GOT3 (cell line): ENCODE results near the gene TENT4A.

Experiments used
- DNase-seq: peaks from one replicate; lab custom pipeline; 2025; ENCODE audit warnings: mixed read lengths; lab: John Stamatoyannopoulos, UW

The TENT4A gene

DNA sequence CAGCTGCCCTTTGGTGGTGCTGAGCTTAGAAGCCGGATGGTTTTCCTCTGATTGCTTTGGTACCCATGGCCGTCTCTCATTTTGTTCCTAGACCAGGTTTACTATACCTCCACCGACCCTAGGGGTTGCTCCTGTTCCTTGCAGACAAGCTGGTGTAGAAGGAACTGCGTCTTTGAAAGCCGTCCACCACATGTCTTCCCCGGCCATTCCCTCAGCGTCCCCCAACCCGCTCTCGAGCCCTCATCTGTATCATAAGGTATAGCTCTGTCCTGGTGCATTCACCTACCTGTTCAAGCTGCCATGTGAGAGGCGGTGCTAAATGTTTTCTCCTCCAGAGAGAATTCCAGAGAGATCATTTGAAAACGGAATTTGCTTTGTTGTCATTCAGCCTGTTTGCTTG, 39.5 kb downstream of the TENT4A start:
- DNase-seq: no peak

DNA sequence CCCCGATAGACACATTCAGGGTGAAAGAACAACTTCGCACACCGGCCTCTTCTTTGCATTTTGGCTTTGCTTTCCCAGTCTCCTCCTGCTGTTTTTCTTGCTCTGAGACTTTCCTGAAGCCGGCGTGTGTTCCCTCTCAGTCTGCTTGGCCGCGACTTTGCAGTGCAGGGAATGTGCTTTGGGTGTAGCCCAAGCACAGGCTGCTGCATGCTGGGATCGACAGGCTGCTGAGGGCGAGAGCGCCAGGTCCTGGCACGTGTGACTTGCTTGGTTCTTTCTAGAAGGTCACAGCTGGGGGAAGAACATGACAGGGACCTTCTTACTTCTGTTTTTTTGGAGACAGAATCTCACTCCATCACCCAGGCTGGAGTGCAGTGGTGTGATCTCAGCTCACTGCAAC, 40.6 kb downstream of the TENT4A start:
- DNase-seq: no peak

DNA sequence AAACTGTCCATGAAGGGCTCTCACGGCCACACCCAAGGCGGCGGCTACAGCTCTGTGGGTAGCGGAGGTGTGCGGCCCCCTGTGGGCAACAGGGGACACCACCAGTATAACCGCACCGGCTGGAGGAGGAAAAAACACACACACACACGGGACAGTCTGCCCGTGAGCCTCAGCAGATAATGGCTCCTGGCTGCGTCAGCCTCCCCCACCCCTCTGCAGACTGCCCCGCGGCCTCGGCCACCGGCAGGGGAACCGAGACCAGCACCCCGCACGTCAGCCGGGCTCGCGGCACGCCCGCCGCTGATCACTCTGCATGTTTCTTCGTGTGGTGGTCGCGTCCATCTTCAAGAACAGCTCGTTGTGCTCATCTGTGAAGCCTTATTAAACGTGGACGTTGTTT, 41.5 kb downstream of the TENT4A start:
- DNase-seq: no peak

DNA sequence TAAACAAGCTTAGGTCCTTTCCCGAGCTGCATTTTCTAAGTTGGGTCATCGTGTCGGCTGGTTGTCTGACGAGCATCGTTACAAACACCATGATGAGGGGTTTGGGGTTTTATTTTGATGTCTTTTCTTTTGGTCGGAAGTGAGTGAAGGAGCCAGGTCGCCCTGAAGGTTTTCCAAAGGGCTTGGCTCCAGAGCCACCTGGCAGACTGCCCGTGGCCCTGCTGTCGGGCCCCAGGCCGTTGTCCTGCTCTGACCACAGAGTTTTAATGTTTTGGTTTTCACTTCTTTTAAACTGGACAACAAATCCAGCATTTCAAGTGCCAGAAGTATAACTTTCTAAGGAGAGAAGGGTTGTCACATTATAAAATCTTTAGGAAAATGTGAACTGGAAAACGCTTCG, 42.3 kb downstream of the TENT4A start:
- DNase-seq: no peak

DNA sequence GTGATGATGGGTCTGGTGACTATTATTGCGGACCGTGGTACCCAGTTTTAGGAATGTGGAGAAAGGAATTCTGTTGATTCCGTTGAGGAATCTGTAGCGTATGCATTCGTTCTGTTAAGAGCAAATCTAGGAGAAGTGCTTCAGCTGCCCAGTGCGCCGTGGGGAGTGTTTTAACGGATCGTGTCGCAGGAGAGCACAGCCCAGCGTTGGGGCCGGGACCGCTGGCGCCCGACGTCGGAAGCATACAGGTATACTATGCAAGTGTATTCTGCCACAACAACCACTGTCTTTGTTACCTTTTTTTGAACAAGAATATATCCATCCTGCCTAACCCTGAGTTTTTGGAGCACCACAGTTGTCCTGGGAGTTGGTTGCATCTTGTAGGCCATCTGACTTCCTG, 42.7 kb downstream of the TENT4A start:
- no peak for DNase-seq

DNA sequence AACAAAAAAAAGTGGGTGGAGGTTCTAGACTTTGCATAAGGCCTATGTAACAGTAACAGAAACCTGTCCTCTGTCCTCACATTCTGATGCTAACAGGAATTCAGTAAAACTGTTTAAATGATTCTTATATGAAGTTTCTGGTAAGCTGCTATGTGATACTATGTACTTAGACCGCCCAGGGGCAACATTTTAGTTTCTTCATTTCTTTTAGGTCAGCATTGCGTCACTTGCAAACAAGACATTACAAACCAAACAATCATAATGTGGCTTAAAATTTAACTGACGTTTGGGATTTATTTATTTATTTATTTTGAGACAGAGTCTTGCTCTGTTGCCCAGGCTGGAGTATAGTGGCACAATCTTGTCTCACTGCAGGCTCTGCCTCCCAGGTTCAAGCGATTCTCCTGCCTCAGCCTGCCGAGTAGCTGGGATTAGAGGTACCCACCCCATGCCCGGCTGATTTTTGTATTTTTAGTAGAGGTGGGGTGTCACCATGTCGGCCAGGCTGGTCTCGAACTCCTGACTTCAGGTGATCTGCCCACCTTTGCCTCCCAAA, 44.3 kb downstream of the TENT4A start:
- DNase-seq: no peak

- no peak for DNase-seq
Measured at GRCh38 chr5:6758236-6758635, 45.0 kb downstream of the TENT4A start.

DNA sequence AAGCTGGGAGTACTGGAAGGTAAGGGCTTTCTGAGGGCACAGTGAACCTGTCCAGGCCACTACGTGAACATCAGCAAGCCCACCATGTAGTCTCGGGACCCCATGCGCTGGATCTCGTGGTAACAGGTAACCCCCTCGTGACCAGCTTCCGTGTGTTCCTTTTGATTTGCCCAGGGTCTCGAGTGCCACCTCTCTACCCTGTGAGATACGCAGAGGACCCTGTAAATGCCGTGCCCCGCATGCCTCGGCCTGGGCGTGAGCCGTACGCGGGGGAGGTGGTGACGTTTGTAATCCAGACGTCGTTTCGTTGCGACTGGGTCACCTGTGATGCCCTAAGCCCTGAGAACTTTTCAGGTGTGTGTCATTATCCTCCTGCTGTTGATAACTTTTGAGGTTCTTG, 45.5 kb downstream of the TENT4A start:
- DNase-seq: no peak

DNA sequence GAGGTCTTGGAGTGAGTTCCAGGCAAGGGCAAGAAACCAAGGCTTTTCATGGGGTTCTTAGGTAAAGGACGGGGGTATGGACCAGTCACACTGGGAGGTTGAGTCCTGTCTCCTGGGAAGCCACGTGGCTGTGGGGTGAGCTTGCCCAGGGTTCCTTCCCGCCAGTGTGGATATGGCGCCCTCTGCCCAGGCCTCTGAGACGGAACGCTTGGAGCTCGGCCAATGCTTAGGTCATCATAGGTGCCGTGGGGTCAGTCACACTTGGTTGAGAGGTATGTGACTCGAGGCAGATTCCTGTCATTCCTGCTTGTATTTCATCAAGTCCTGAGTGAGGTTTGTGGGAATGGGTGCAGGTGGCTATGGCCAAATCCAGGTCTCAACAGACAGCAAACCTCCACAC, 46.2 kb downstream of the TENT4A start:
- DNase-seq: no peak

GRCh38 chr5:6759983-6760382, 46.8 kb downstream of the TENT4A start:
- DNase-seq: no peak

GRCh38 chr5:6760686-6761085, 47.5 kb downstream of the TENT4A start:
- no peak for DNase-seq

- DNase-seq: no peak
Measured at GRCh38 chr5:6761333-6761732, 48.1 kb downstream of the TENT4A start.

DNA sequence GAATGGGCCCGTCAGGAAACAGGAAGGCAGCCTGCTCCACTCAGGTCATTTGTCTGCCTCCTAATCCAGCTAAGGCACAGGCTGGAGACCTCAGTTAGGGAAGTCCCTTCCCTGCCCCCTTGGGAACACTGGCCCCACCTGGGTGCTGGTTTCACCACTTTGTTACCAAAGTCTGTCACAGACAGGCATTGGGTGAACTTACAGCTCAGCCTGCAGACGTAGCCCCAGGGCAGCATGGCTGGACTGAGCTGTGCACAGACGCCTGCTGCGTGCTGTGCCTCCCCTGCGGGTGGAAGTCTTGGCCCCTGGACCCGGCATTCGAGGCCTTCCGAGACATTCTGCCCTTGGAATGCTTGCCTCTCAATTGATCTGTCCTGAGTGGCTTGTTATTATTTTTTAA, 48.9 kb downstream of the TENT4A start:
- DNase-seq: no peak

DNA sequence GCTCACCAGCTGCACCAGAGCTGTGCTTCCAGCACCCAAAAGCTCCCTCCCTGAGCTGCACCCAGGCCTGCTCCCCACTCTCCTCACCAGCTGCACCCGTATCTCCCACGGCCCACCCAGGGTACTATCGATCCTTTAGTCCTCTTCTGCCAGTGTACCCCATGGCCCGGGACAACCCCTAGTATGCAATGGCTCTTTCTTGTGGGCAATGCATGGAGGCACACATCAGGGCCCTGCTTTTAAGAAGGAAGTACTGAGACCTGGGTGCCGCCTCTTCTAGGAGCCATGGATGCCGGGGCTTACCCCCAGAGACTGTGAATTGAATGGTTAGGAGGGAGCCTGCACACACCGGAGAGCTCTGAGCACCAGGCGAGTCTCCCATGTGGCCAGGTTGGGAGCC, 49.5 kb downstream of the TENT4A start:
- no peak for DNase-seq

DNA sequence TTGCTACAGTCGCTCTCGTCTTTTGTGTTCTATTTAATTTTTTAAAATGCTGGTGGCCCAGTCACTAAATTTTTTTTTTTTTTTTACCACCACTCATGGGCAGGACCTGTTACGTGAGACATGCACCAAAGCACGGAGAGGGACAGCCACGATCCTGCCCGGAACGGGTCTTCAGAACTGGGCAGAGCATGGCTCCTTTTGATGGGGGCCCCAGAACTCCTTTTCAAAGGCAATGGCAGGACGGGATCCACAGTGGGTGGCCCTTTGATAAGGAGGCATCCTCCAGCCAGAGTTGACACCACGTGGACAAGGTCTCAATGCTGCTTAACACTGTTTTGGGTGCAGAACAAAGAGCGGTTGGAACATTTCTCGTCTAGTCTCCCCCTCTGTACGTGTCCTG, 50.0 kb downstream of the TENT4A start:
- DNase-seq: no peak

- peak; percentile 16 for DNase-seq
Measured at GRCh38 chr5:6765612-6766525, 52.6 kb downstream of the TENT4A start.

GRCh38 chr5:6766604-6767093, 53.4 kb downstream of the TENT4A start:
- peak; percentile 67 for DNase-seq

DNA sequence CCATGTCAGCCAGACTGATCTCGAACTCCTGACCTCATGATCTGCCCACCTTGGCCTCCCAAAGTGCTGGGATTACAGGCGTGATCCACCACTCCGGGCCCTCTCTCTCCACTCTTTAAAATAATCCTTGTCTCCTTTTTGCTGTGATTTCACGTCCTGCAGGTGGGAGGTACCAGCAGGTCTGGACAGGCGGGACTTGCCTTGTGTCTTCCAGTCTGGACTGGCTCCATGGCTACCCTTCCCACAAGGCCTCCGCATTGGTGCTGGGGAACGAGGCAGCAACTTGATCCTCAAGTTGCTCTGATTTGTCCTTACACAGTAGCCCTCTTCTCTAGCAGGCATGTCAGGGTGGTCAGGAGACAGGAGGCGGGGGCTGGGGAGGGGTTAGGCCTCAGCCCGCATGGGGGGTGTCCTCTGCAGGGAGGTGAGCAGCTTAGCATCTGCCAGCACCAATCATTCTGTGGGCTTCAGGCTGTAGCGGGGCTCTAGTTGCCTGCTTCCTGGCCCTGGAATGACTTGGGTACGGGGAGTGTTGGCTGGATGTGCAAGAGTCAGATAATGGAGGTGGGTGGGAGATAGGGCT, 54.3 kb downstream of the TENT4A start:
- DNase-seq: no peak

- no peak for DNase-seq
Measured at GRCh38 chr5:6768590-6769230, 55.5 kb downstream of the TENT4A start.

DNA sequence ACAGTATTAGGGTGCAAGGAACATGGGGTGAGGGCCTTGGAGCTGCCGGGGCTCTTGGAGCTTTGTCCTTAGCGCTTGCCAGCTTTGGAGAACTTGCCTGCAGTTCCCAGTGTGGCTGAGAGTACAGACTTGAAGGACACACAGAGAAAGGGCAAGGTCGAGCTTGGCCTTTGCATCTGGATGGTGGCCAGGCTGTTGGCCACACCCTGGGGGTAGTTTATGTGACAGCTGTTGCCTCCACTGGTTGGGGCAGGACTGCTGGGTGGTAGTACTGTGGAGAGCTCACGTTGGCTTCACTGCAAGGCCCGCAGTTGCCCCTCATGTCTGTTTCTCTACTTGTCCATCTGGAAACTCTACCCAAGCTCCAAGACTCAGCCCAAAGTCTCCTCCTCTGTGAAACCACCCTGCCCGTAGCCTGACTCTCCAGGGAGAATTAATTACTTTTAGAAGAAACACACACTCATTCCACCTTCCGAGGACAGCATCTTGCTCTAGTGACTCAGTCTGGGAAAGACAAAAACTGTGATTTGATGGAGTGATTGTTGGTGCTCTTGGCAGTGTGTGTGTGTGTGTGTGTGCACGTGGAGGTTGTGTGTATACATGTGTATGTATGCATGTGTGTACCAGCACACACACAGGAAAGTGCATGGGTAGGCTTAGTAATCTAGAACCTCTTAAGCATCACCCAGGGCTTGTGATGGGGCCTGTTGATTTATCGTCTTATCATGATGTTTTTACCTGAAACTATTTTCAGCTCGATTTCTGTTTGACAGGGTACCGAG, 57.8 kb downstream of the TENT4A start:
- no peak for DNase-seq

GRCh38 chr5:6772886-6773285, 59.7 kb downstream of the TENT4A start:
- no peak for DNase-seq
